Naive thymus-derived CD8-positive, alpha-beta T cell (primary cell): ENCODE measurements around the gene KIF22. TPM values are rescaled to one million over a fixed set of nuclear protein-coding genes. Genes with fewer than 3 reads are reported as not detected.
A peak's percentile ranks its signal among the peaks of the same experiment; 100 is the strongest.
"Not testable (repeated sequence)": the region's sequence is repeated elsewhere in the genome, so short reads cannot be mapped to it uniquely, and the experiment has no call there.

ENCODE experiments used
- ATAC-seq, 2 donors: fragments of 150-1000 bp; cut with Tn5 transposase in 1 of 2; sonication (Bioruptor Pico), chemical (Tn5 transposase) in 1 of 2; 1 replicate in 1 of 2; 2 replicates in 1 of 2; pipeline ENCODE4 v1.10.0; 2021; ENCODE audit warnings: mild to moderate bottlenecking in 2 of 2, moderate library complexity in 2 of 2
- POLR2A ChIA-PET: fragments of 350-600 bp; sonication (Branson Sonifier 250); formaldehyde crosslinking; loops from one replicate; lab custom pipeline; 2021; ENCODE audit warnings: antibody characterized with exemption; lab: Charles Lee
- DNase-seq, 10 donors: peaks; one replicate each; pipeline versions ENCODE4 v3.0.0 to v3.0.0-alpha.2; 2020 to 2022
- H3K27ac Mint-ChIP-seq, 10 donors: one replicate each; pipeline ENCODE4 v1.8.0; 2020 to 2022; ENCODE audit warnings: mild to moderate bottlenecking in 10 of 10, mixed read lengths in 10 of 10, moderate library complexity in 4 of 10, inconsistent platforms in 1 of 10
- H3K27me3 Mint-ChIP-seq, 5 donors: one replicate each; pipeline ENCODE4 v1.8.0; 2021 to 2022; ENCODE audit warnings: mixed read lengths in 5 of 5
- H3K36me3 Mint-ChIP-seq, 3 donors: one replicate each; pipeline ENCODE4 v1.8.0; 2020 to 2022; ENCODE audit warnings: mixed read lengths in 3 of 3, mild to moderate bottlenecking in 2 of 3, inconsistent platforms in 1 of 3
- H3K4me1 Mint-ChIP-seq, 4 donors: one replicate each; pipeline ENCODE4 v1.8.0; 2021 to 2022; ENCODE audit warnings: mixed read lengths in 4 of 4
- H3K4me3 Mint-ChIP-seq, 10 donors: one replicate each; pipeline ENCODE4 v1.8.0; 2020 to 2022; ENCODE audit warnings: mild to moderate bottlenecking in 10 of 10, mixed read lengths in 10 of 10, moderate library complexity in 6 of 10, inconsistent platforms in 1 of 10
- H3K9me3 Mint-ChIP-seq, 9 donors: one replicate each; pipeline ENCODE4 v1.8.0; 2020 to 2022; ENCODE audit warnings: mixed read lengths in 9 of 9, mild to moderate bottlenecking in 3 of 9, inconsistent platforms in 1 of 9, moderate library complexity in 1 of 9
- polyA plus RNA-seq, 3 donors: library from polyadenylated mRNA; unstranded; fragments of 300-500 nt; fragmentation: Illumina TruSeq; gene quantifications; one replicate each; pipeline ENCODE4 v1.2.3, GENCODE V29; 2021
- total RNA-seq, 8 experiments: library from RNA in 2 of 8; stranded (reverse) in 2 of 8; gene quantifications; one replicate each; pipeline ENCODE4 v1.2.3 and lab custom pipeline; 2021 to 2026

Gene KIF22
- total RNA-seq, result 10 to 100 TPM; 79.6 to 84.6 TPM
- 10 to 100 TPM; 36.9 to 45.4 (median 39.6) TPM for polyA plus RNA-seq
- 61.5 to 111 (median 93.2) reads per million in 6 experiments for total RNA-seq (lab: John Stamatoyannopoulos, UW)

DNA sequence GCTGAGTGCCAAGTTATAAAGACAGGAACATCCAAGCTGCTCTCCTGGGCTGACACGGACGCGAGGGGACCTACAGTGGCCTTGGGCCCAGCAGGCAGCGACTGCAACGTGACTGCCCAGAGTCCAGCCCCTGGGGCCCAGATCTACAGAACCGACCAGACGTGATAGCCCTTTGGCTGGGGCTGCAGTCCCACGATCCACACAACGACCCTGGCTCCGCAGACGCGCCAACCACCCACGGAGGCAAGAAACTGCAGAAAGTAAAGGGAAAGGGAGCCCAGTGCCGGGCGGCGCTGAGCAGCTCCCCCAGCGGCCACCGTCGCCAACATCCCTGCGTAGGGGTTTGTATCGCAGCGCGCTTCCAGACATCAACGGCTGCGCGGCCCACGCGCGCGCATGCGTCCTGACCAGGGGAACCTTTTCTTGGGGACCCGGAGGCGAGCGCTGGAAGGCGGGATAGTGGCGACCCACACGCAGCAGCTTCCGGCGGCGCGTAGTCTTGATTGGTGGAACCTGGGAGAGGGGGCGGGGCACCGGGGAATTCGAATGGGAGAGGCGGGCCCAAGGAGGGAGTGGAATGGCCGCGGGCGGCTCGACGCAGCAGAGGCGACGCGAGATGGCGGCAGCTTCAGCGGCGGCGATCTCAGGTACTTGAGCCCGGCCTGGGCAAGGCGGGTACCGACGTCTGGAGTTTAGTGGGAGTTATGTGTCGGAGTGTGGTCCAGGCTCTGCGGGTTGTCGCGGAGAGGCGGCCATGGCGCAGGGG, at the start of gene KIF22:
Gene KIF22 (plus strand): TSS at position 569 of the 766 bp plus-strand sequence. CDS start 9 bp downstream, at position 578.
- H3K9me3 Mint-ChIP-seq, result no peaks in the 10 kb centered on the region
- POLR2A ChIA-PET, result interaction anchor here (0.5 to 10.6 kb wide), 39 partner anchors 10 to 395 kb away, joined by 3 to 240 read pairs (median 5); partner anchors contain the start of genes ALDOA, C16orf54, CDIPT and INO80E
- peak within 1 kb of the TSS; percentile 95 to 99 (median 98) for H3K4me3 Mint-ChIP-seq
- H3K36me3 Mint-ChIP-seq, result peaks cover 0 to 4% (median 3%) of the 10 kb centered on the region in 3 donors
- ATAC-seq (peak; percentile 92 to 94), DNase-seq (peak; percentile 98 to 100 (median 100))
- H3K27me3 Mint-ChIP-seq, result no peaks in the 10 kb centered on the region
- H3K4me1 Mint-ChIP-seq, result peaks cover 22 to 58% (median 52%) of the 10 kb centered on the region in 4 donors
- peak within 1 kb of the TSS; percentile 98 to 99 (median 99) for H3K27ac Mint-ChIP-seq

DNA sequence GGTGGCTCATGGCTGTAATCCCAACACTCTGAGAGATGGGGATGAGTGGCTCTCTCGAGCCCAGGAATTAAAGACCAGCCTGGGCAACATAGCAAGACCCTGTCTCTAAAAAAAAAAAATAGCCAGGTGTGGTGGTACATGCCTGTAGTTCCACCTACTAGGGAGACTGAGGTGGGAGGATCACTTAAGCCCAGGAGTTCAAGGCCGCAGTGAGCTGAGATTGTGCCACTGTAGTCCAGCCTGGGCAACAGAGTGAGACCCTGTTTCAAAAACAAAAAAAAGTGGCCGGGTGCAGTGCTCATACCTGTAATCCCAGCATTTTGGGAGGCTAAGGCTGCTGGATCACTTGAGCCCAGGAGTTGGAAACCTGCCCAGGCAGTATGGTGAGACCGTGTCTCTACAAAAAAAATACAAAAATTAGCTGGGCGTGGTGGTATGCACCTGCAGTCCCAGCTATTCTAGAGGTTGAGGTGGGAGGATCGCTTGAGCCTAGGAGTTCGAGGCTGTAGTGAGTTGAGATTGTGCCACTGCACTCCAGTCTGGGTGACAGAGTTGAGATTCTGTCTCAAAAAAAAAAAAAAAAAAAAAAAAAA, 47.8 kb upstream of the KIF22 start:
- Mint-ChIP-seq H3K4me3 (peak overlapping the region; percentile 85 to 100 (median 98)), H3K36me3 (peaks cover 4 to 44% (median 44%) of the 10 kb centered on the region in 3 donors), H3K27ac (peak overlapping the region; percentile 82 to 100 (median 98)), H3K4me1 (peaks cover 60 to 91% (median 85%) of the 10 kb centered on the region in 4 donors), H3K9me3 (peaks cover 0 to 3% (median 0%) of the 10 kb centered on the region in 9 donors), H3K27me3 (peaks cover 0 to 4% (median 0%) of the 10 kb centered on the region in 5 donors)
- DNase-seq, result peak in 4 of 10 donors; percentile 32 to 35 (median 34)
- ATAC-seq, result no peak
- POLR2A ChIA-PET, result interaction anchor here (0.6 to 10.1 kb wide), 16 partner anchors 9 to 734 kb away, joined by 3 to 223 read pairs (median 6); partner anchors contain the start of genes ALDOA, KIF22, MAZ and PAGR1

DNA sequence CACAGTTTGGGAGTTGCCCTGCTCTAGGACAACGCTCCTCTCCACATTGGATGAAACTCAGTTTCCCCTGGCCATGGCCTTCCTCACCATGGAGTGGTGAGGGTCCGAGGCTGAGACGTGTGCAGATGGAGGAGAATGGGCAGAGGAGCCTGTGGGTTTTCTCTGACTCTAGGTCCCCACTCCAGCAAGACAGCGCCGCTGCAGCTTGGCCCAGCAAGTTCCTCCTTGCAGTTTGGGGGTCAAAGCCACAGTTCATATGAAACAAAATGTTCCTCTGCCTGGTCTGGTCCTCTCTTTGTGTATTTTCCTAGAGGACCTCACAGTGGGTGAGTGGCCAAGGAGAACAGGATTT, 47.1 kb upstream of the KIF22 start:
- peaks cover 54 to 91% (median 82%) of the 10 kb centered on the region in 4 donors for H3K4me1 Mint-ChIP-seq
- peaks cover 0 to 3% (median 0%) of the 10 kb centered on the region in 9 donors for H3K9me3 Mint-ChIP-seq
- POLR2A ChIA-PET, result interaction anchor here (0.6 to 10.1 kb wide), 18 partner anchors 10 to 322 kb away, joined by 3 to 223 read pairs (median 6); partner anchors contain the start of genes ALDOA, KIF22, MAZ and PAGR1
- peaks cover 0 to 4% (median 0%) of the 10 kb centered on the region in 5 donors for H3K27me3 Mint-ChIP-seq
- peak overlapping the region; percentile 82 to 100 (median 98) for H3K27ac Mint-ChIP-seq
- ATAC-seq, result no peak
- H3K36me3 Mint-ChIP-seq, result peaks cover 4 to 44% (median 44%) of the 10 kb centered on the region in 3 donors
- peak overlapping the region; percentile 85 to 100 (median 98) for H3K4me3 Mint-ChIP-seq
- no peak for DNase-seq

DNA sequence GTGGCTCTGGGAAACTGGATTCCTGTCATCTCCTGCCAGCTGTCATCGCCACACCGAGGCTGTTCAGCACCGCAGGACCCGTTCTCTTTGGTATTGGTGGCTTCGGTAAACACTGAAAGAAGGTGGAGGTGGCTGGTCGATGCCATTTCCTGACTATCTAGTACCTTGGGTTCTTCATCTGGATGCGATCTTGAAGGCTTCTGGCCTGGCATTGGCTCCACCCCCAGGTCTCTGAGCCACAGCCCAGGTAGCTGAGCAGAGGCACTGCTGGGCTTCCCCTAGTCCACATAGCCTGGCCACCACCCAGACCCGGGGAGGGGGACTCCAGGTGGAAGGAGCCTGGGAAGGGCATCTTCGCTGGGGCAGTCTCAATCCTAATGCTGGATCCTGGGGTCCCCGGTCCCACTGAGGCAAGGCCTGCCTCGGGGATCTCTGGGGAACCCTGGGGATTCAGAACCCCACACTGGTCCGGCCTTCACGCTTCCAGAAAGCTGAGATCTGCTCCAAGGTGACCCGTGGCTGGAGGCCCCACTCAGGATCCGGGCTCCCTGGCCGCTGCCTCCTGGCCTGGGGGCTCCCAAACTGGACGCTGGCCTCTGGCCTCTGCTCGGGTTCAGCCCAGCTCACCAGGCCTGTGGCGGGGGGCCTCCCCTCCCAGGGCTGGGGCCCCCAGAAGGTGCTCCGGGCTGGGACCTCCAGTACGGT, 46.6 kb upstream of the KIF22 start:
- Mint-ChIP-seq H3K27ac (peak overlapping the region; percentile 82 to 100 (median 100)), H3K27me3 (peaks cover 0 to 4% (median 0%) of the 10 kb centered on the region in 5 donors), H3K9me3 (peaks cover 0 to 3% (median 0%) of the 10 kb centered on the region in 9 donors), H3K4me3 (peak overlapping the region; percentile 96 to 100 (median 99)), H3K4me1 (peaks cover 50 to 87% (median 81%) of the 10 kb centered on the region in 4 donors), H3K36me3 (peaks cover 4 to 49% (median 44%) of the 10 kb centered on the region in 3 donors)
- POLR2A ChIA-PET, result interaction anchor here (0.5 to 10.1 kb wide), 16 partner anchors 11 to 78 kb away, joined by 3 to 223 read pairs (median 10); partner anchors contain the start of genes KIF22, MAZ and PAGR1
- peak; percentile 24 to 25 for ATAC-seq
- DNase-seq, result peak in 8 of 10 donors; percentile 32 to 76 (median 62)

DNA sequence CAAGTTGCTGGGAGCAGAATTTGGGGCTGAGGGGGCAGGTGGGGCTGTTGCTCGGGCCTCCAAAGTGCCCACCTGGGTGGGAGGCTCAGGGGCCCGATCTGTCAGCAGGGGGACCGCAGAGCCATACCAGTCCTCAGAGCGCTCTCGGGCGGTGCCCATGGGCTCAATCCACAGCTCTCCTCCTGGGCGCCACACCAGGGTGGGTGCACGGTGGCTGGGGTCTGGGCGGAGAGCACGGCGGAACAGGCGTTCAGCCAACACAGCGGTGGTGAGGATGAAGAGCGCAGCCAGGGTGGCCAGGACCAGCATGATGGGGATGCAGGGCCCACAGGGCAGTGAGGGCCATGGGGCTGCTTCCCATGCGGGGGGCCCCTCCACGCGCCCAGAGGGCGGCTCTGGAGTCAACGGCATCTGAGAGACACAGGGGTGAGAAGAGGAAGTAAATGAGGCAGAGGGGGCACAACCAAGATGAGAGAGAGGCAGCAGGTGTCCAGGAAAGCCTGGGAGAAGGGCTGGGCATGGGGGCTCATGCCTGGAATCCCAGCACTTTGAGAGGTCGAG, 45.9 kb upstream of the KIF22 start:
- Mint-ChIP-seq H3K4me1 (peaks cover 46 to 85% (median 79%) of the 10 kb centered on the region in 4 donors), H3K27me3 (peaks cover 0 to 4% (median 0%) of the 10 kb centered on the region in 5 donors), H3K36me3 (peaks cover 4 to 51% (median 44%) of the 10 kb centered on the region in 3 donors), H3K9me3 (peaks cover 0 to 3% (median 0%) of the 10 kb centered on the region in 9 donors), H3K27ac (peak overlapping the region; percentile 82 to 100 (median 100)), H3K4me3 (peak overlapping the region; percentile 96 to 100 (median 99))
- POLR2A ChIA-PET, result interaction anchor here (0.5 to 10.1 kb wide), 12 partner anchors 10 to 83 kb away, joined by 3 to 223 read pairs (median 14); partner anchors contain the start of genes KIF22, MAZ and PAGR1
- ATAC-seq, result peak in 1 of 2 donors; percentile 6
- peak in 5 of 10 donors; percentile 11 to 63 (median 50) for DNase-seq

DNA sequence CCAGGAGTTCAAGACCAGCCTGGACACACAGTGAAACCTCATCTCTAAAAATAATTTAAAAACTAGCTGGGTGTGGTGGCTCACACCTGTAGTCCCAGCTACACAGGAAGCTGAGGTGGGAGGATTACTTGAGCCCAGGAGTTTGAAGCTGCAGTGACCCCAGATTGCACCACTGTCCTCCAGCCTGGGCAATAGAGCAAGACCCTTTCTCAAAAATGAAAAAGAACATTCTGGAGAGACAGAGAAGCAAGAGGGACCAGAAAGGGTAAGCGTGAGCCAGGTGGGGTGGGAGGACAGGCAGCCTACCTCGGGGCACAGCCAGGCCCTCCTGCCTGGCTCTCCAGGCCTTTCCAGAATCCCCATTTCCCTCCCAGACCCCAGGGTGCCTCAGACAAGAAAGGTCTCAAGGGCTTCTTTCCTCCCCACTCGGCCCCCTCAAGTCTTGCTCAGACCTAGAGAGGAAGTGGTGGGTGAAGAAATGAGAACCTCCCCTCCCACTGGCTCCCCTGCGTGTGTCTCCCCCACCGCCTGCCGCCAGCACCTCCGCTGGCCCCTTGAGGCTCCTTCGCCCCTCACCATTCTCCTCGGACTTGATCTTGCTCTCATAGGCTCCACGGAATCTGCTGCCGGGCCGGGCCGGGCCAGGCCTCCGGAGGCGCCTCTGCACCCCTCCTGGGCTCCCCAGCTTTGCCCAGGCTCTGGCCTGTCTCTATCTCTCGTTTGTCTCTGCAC, 45.3 kb upstream of the KIF22 start:
- peak overlapping the region; percentile 96 to 100 (median 99) for H3K4me3 Mint-ChIP-seq
- peak overlapping the region; percentile 82 to 100 (median 100) for H3K27ac Mint-ChIP-seq
- H3K4me1 Mint-ChIP-seq, result peaks cover 40 to 83% (median 74%) of the 10 kb centered on the region in 4 donors
- ATAC-seq (peak; percentile 48 to 53), DNase-seq (peak in 9 of 10 donors; percentile 28 to 86 (median 69))
- peaks cover 0 to 3% (median 0%) of the 10 kb centered on the region in 9 donors for H3K9me3 Mint-ChIP-seq
- POLR2A ChIA-PET, result interaction anchor here (0.5 to 10.1 kb wide), 17 partner anchors 8 to 351 kb away, joined by 3 to 223 read pairs (median 7); partner anchors contain the start of genes KIF22, MAZ, PAGR1 and YPEL3
- peaks cover 4 to 47% (median 40%) of the 10 kb centered on the region in 3 donors for H3K36me3 Mint-ChIP-seq
- peaks cover 0 to 4% (median 0%) of the 10 kb centered on the region in 5 donors for H3K27me3 Mint-ChIP-seq

DNA sequence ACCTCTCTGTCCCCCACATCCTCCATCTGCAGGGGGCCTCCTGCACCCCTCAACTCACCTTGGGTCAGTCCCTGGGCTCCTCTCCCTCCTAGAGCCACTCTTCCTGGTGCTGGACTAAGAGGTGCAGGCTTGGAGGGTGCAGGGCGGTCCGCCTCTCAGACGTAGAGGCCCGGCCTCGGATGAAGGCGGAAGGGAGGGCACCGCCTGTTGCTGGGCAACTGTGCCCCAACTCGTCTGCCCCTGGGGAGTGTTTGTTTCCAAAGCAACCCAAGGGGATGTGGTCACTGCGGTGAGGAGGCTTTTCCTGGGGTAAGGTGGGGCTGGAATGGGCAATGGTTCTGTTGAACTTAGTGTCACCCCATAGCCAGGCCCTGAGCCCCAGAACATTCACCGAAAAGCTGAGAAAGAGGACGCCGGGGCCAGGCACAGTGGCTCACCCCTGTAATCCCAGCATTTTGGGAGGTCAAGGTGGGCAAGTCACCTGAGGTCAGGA, 44.7 kb upstream of the KIF22 start, which contains the start of gene C16orf54:
Gene C16orf54 (minus strand): TSS at position 138 of the 493 bp plus-strand sequence. CDS start 1,039 bp downstream, outside the sequence.
- POLR2A ChIA-PET, result interaction anchor here (0.6 to 10.1 kb wide), 19 partner anchors 8 to 665 kb away, joined by 3 to 223 read pairs (median 5); partner anchors contain the start of genes KIF22, MAZ, PAGR1 and YPEL3
- peaks cover 0 to 4% (median 0%) of the 10 kb centered on the region in 5 donors for H3K27me3 Mint-ChIP-seq
- H3K4me1 Mint-ChIP-seq, result peaks cover 34 to 76% (median 67%) of the 10 kb centered on the region in 4 donors
- H3K36me3 Mint-ChIP-seq, result peaks cover 4 to 47% (median 35%) of the 10 kb centered on the region in 3 donors
- ATAC-seq (peak; percentile 71 to 83), DNase-seq (peak; percentile 81 to 100 (median 98))
- peak within 1 kb of the TSS; percentile 96 to 100 (median 99) for H3K4me3 Mint-ChIP-seq
- peak within 1 kb of the TSS; percentile 82 to 100 (median 100) for H3K27ac Mint-ChIP-seq
- H3K9me3 Mint-ChIP-seq, result peaks cover 0 to 3% (median 0%) of the 10 kb centered on the region in 9 donors

DNA sequence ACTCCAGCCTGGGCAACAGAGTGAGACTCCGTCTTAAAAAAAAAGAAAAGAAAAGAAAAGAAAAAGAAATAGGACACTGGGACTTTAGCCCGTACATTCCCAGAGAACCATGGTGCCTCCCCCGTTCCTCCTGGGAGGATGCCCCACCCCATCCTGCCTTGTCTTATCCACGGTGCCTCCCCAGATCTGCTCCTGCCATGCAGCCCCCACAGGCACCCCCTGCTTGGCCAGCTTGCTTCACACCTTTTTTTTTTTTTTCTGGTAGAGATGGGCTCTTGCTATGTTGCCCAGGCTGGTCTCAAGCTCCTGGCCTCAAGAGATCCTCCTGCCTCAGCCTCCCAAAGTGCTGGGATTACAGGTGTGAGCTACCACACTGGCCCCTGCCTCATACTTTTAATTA, 44.0 kb upstream of the KIF22 start:
- Mint-ChIP-seq H3K4me1 (peaks cover 27 to 73% (median 62%) of the 10 kb centered on the region in 4 donors), H3K27ac (peak overlapping the region; percentile 82 to 100 (median 100)), H3K4me3 (peak overlapping the region; percentile 96 to 100 (median 99)), H3K36me3 (peaks cover 2 to 44% (median 28%) of the 10 kb centered on the region in 3 donors)
- H3K27me3 Mint-ChIP-seq, ATAC-seq, H3K9me3 Mint-ChIP-seq: not testable (repeated sequence)
- peak in 1 of 10 donors; percentile 37 for DNase-seq
- POLR2A ChIA-PET, result interaction anchor here (0.5 to 10.1 kb wide), 18 partner anchors 8 to 664 kb away, joined by 3 to 223 read pairs (median 4); partner anchors contain the start of genes KIF22, MAZ, PAGR1 and YPEL3

DNA sequence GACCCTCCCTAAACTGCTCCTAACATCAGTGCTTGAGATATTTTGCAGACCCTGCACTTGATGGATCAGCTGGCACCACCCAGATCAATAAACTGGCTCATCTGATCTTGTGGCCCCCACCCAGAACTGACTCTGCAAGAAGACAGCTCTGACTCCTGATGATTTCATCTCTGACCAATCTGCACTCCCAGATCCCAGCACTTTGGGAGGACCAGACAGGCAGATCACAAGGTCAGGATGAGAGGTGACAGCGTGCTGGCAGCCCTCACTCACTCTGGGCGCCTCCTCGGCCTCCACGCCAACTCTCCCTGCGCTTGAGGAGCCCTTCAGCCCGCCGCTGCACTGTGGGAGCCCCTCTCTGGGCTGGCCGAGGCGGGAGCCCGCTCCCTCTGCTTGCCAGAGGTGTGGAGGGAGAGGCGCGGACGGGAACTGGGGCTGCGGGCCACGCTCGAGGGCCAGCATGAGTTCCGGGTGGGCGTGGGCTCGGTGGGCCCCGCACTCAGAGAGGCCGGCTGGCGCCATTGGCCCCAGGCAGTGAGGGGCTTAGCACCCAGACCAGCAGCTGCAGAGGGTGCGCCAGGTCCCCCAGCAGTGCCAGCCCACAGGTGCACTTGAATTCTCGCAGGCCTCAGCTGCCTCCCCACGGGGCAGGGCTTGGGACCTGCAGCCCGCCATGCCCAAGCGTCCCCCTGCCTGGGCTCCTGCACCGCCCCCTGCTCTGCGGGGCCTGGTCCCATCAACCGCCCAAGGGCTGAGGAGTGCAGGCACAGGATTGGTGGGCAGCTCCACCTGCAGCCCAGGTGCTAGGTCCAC, 42.4 kb upstream of the KIF22 start:
- peak overlapping the region in 6 of 10 donors; percentile 42 to 100 (median 74) for H3K4me3 Mint-ChIP-seq
- no peak for ATAC-seq
- peaks cover 0 to 28% (median 12%) of the 10 kb centered on the region in 3 donors for H3K36me3 Mint-ChIP-seq
- DNase-seq, result no peak
- peaks cover 23 to 56% (median 48%) of the 10 kb centered on the region in 4 donors for H3K4me1 Mint-ChIP-seq
- peaks cover 0 to 4% (median 0%) of the 10 kb centered on the region in 5 donors for H3K27me3 Mint-ChIP-seq
- peak overlapping the region; percentile 63 to 100 (median 100) for H3K27ac Mint-ChIP-seq
- POLR2A ChIA-PET, result interaction anchor here (0.7 to 10.1 kb wide), 7 partner anchors 8 to 60 kb away, joined by 3 to 223 read pairs (median 4); partner anchors contain the start of genes KIF22 and MAZ
- peaks cover 0 to 3% (median 0%) of the 10 kb centered on the region in 9 donors for H3K9me3 Mint-ChIP-seq
